NCI-H510A (cell line): ENCODE results near the gene STAT3.
A peak's percentile ranks its signal among the peaks of the same experiment; 100 is the strongest.
"Not testable (repeated sequence)": the region's sequence is repeated elsewhere in the genome, so short reads cannot be mapped to it uniquely, and the experiment has no call there.

Experiments used
- DNase-seq: peaks from one replicate; lab custom pipeline; 2025; lab: John Stamatoyannopoulos, UW

The STAT3 gene

DNA sequence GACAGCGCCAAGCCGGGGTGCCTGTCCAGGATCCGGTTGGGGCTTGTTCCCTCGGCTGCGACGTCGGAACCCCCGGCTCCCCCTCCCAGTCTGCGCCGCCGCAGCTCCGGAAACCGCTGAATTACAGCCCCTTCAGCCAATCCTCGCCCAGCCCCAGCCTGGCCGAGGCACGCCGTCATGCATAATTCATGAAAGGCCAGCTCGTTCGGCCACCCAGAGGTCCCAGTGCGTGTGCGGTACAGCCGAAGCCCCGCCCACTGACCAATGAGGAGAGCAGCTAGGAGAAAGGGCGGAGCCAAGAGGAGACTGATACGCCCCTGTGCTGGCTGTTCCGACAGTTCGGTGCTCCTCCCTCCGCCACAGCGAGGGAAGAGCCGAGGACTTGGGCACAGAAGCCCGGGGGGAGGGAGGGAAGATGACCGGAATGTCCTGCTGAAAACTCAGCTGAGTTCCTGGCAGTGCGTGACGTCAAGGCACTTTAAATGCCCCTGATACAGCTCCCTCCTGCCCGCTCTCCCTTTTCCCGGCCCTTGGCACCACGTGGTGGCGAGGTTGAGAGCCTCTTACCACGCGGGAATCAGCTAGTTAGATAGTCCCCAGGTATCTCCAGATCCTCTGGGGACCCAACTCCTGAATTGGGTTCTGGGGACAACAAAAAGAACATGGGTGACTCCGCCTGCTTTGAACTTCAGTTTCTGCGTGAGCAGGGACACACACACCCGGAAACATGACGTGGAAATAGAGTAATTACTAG lies at the start of gene STAT3:
STAT3 (minus strand) TSS at position 62 of the 754 bp plus-strand sequence. CDS start 39,926 bp downstream, outside the sequence.
- peak; percentile 98 for DNase-seq

GRCh38 chr17:42436391-42436790 lies 48.1 kb upstream of the STAT3 start:
- no peak for DNase-seq

GRCh38 chr17:42431758-42432161 lies 43.5 kb upstream of the STAT3 start:
- DNase-seq: no peak

- DNase-seq: no peak
These were observed 41.6 kb upstream of the STAT3 start for GRCh38 chr17:42429726-42430447.

DNA sequence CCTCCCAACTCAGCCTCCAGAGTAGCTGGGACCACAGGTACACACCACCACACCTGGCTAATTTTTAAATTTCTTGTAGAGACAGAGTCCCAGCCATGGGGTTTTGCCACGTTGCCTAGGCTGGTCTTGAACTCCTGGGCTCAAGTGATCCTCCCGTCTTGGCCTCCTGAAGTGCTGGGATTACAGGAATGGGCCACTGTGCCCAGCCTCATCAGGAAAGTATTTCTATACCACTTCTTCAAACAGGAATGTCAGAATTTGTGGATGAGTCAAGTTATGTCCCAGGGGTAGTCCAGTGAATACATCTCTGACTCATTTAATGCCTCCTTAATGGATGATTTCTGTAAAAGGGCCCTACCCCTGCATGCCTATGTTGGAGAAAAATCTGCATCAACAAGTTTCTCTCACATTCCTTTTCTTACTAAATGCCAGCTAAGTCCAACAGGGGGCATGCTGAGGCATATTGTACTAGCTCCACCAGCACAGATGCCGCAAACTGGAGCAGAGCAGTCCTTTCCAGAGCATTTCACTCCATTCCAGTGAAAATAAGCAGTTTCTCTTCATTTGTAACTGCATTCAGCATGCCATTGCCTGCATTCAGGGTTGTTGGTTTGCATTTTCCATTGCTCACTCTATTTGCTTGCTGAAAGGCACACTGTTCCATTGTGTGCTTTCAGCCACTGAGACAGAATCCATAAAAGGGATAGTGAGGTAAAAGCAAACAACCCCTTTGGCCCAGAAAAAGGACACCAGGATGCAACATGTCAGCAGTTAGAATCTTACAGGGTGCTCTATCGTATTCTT lies 40.1 kb upstream of the STAT3 start:
- DNase-seq: no peak

DNA sequence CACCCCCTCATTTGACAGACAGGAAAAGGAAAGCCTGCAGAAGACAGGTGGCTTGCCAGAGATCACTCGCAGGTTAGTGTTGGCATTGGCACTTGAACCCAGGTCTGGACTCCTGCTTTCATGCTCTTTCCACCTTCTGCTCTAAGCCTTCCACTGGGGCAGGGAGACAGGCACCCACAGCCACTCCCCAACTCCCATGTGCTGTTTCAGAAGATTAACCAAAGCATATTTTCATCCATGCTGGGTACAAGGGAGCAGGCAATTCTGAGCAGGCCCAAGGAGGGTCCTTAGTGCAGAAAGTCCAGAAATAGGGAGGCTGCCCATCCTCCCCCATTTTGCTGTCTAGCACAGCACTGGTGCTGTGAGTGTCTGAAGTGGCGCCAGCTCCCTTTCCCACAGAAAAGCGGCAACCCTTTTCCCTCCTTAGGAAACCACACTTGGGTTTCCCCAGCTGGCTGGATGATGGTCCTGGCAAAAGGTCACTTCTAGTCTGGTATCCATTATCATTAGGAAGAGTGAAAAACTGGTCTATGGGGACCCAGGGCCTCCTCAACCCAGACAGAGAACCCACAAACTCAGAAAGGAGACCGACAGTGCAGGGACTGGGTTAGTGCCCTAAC lies 36.9 kb upstream of the STAT3 start:
- DNase-seq: no peak

DNA sequence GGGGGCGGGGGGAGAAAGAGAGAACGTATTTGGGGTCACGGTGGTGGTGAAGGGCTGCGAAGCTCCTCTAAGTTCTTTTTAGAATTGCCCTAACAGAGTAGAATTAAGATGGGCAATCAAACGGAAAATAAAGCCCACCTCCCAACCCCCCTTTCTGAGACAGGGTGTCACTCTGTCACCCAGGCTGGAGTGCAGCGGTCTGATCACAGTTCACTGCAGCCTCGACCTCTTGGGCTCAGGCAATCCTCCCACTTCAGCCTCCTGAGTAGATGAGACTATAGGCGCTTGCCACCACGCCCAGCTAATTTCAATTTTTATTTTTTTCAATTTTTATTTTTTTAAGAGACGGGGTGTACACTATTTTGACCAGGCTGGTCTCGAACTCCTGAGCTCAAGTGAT lies 35.5 kb upstream of the STAT3 start:
- DNase-seq: no peak

- no peak for DNase-seq
These were observed 34.9 kb upstream of the STAT3 start, which contains the start of gene CAVIN1 for GRCh38 chr17:42422958-42423712. Gene CAVIN1, minus strand, starts transcription at chr17:42423256. Its CDS starts 159 bp downstream, at chr17:42423097.

- DNase-seq: no peak
These were observed 34.2 kb upstream of the STAT3 start for GRCh38 chr17:42422412-42422957.

DNA sequence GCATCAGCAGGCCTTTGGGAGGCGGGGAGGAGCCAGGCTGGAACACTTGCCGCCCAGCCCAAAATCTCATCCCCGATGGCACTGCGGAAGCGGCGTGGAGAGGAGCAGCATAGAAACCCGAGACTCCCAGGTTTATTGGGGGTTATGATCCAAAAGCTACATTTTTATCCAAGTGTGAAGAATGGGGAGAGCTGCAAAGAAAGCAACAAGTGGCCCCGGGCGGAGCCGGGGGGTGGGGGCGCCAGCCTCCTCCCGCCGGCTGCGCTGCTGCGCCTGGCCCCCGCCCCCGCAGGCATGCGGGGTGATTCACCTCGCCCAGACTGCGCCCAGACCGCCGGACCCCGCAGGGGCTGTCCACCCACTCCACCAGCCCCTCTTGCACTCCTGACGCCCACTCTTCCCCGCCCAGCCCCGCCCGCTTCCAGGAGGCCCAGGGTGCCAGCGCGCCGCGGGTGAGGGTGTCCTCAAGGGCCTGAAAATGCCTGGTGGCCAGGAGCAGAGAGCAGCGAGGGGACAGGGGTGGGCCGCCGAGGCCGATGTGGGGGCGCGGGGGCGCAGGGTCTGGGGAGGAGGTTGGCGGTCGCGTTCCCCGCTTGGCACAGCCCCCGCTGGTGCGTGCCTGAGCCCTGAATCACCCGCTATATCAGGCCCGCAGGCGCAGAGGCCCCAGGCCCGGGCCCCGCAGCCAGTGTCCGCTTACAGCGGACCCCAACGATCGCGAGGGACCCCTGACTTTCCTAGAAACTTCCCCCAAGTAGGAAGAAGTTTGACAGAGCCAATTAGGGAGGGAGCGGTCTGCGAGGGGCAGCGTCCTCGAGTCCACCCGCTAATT lies 33.5 kb upstream of the STAT3 start:
- no peak for DNase-seq

- DNase-seq: no peak
These were observed 32.9 kb upstream of the STAT3 start for GRCh38 chr17:42421136-42421506.

- not testable (repeated sequence) for DNase-seq
These were observed 29.7 kb upstream of the STAT3 start for GRCh38 chr17:42417981-42418380.

DNA sequence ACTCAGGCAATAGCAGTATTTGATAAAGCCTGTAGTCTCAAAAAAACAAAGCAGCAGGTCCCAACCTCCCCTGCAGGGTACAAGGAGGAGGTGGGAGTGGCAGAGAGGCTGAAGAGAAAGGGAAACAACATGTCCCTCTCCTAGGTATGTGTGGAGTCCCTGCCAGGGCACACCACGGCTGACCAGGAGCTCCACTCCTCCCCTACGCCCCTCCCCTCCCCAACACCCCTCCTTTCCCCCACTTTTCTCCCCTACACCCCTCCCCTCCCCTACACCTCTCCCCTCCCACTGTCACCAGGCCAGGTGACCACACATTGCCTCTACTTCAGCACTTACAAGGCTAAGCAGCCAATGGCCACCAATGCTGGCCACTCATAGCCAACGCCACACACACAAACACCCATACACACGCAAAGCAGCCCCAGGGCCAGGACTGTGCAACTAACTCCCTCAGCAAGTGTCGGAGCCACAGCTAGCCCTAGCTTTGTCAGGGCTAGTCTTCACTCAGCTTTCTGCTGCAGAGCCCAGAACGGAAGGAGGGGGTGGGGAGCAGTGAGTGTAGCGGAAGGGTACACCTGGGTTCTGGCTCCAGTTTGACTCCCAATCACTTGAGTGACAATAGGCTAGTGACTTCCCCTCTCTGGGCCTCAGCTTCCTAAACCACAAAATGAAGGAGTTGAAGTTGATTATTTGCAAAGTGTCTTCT lies 26.6 kb upstream of the STAT3 start:
- DNase-seq: no peak

- DNase-seq: no peak
These were observed 25.3 kb upstream of the STAT3 start for GRCh38 chr17:42413464-42414040.

- no peak for DNase-seq
These were observed 23.9 kb upstream of the STAT3 start for GRCh38 chr17:42411905-42412679.

- DNase-seq: no peak
These were observed 23.1 kb upstream of the STAT3 start for GRCh38 chr17:42411361-42411760.

DNA sequence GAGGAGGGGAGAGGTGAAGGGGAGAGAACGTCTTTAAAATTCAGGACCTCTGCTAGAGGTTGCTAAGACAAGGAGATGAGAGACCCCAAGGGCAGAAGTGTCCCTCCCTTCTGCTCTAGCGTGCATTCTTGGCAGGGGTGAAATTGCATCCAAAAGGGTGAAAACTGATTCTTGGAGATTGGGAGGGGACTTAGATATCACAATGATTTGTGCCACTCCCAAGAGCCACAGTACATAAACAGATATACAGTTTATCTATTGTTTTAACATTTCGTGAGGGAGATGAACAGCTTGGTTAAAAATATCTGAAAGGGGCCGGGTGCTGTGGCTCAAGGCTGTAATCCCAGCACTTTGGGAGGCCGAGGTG lies 22.1 kb upstream of the STAT3 start:
- DNase-seq: no peak

DNA sequence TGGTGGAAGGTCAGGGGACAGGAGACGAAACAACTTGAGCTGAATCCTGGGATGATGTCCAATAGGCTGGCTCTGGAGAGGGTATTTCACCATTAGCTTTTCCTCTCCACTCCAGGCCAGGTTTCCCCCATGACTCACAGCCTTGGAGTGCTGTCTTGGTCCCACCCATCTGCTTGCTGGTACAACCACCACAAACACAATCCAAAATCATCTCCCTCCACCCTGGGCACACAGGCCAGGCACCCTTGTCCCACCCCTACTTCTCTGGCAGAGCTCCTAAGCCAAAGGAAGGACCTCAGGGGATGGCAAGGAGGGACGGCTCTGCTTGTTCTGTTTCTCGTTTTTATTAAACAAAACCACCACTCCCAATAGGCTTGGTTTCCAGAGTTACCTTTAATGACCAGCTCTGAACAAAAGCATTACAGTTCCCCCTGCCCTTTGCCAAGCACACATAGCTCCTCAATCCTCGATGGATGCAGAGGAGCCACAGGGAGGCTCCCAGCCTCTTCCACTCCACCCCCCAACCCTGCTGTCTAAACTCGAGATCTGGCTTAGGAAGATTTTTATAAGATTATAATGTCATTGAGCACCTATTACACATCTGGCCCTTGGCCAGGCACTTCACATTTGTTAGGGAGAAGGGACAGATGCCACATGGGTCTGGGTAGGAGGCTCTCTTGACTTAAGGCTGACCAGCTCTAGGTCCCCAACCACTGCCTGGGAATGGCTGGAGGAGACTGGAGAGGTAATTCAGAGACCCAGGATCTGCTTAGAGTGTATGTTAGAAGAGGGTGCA lies 21.5 kb upstream of the STAT3 start:
- no peak for DNase-seq
